ENCODE measurements around the gene TRMT6.

The TRMT6 gene

GRCh38 chr20:5945963-5946362 lies 4.4 kb downstream of the TRMT6 start:
- no peak for DNase-seq

- DNase-seq = no peak
Measured at GRCh38 chr20:5938456-5939029, 11.8 kb downstream of the TRMT6 start.

GRCh38 chr20:5936238-5936637 lies 14.1 kb downstream of the TRMT6 start:
- DNase-seq = no peak

GRCh38 chr20:5935384-5935783 lies 14.9 kb downstream of the TRMT6 start:
- DNase-seq = no peak

- DNase-seq = peak; percentile 67
Measured at GRCh38 chr20:5933802-5934436, 16.4 kb downstream of the TRMT6 start.

GRCh38 chr20:5932796-5933195 lies 17.5 kb downstream of the TRMT6 start:
- no peak for DNase-seq

- DNase-seq = no peak
Measured at GRCh38 chr20:5931411-5931810, 18.9 kb downstream of the TRMT6 start.

- peak; percentile 30 for DNase-seq
Measured at GRCh38 chr20:5928836-5929715, 21.3 kb downstream of the TRMT6 start.

GRCh38 chr20:5927749-5928462 lies 22.4 kb downstream of the TRMT6 start:
- DNase-seq = no peak

- no peak for DNase-seq
Measured at GRCh38 chr20:5925551-5925950, 24.8 kb downstream of the TRMT6 start.

- no peak for DNase-seq
Measured at GRCh38 chr20:5923493-5923892, 26.8 kb downstream of the TRMT6 start.

- no peak for DNase-seq
Measured at GRCh38 chr20:5920581-5920980, 29.8 kb downstream of the TRMT6 start.

GRCh38 chr20:5919626-5920544 lies 30.4 kb downstream of the TRMT6 start:
- no peak for DNase-seq

GRCh38 chr20:5918856-5919625 lies 31.3 kb downstream of the TRMT6 start:
- peak; percentile 88 for DNase-seq

- no peak for DNase-seq
Measured at GRCh38 chr20:5914859-5915258, 35.5 kb downstream of the TRMT6 start.

- no peak for DNase-seq
Measured at GRCh38 chr20:5913166-5913565, 37.2 kb downstream of the TRMT6 start.

GRCh38 chr20:5910186-5910585 lies 40.1 kb downstream of the TRMT6 start:
- peak; percentile 30 for DNase-seq

- no peak for DNase-seq
Measured at GRCh38 chr20:5908981-5909380, 41.4 kb downstream of the TRMT6 start.

GRCh38 chr20:5900908-5901307 lies 49.4 kb downstream of the TRMT6 start:
- DNase-seq = no peak

- DNase-seq = no peak
Measured at GRCh38 chr20:5899444-5899843, 50.9 kb downstream of the TRMT6 start.

GRCh38 chr20:5895626-5896025 lies 54.7 kb downstream of the TRMT6 start:
- no peak for DNase-seq
